Fibroblast of lung (primary cell): ENCODE data around the gene AQP2.

ENCODE experiments used
- EZH2 ChIP-seq: IDR thresholded peaks from 2 replicates; pipeline ENCODE4 v1.5.1; 2012; ENCODE audit warnings: low read length, control low read depth, mild to moderate bottlenecking; ENCODE audit errors: missing control alignments
- TF ChIP-seq, protein P1 (sequence below), 2 donors: IDR thresholded peaks in 1 of 2; conservative IDR thresholded peaks in 1 of 2; 1 replicate in 1 of 2; 2 replicates in 1 of 2; pipeline ENCODE4 v1.5.1; 2011 to 2012; ENCODE audit warnings: low read length in 2 of 2, control low read depth in 1 of 2, inconsistent platforms in 1 of 2, low read depth in 1 of 2, mild to moderate bottlenecking in 1 of 2

DNA sequence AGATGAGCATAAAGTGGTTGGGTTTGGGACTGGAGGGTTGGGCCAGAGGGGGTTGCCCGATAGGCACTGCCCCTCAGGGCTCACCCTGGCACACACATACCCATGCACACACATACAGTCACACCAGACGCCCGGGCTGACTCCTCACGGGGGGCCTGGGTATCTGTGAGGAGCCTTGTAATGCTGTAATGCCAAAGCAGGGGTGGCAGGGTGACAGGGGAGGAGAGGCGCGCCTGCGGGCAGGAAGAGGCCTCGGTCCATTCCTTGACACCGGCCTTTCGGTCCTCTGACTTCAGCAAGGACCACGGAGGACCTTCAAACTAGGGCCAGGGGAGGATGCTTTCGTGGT, 47.2 kb upstream of the AQP2 start:
- TF ChIP-seq EZH2, result no peak
- TF ChIP-seq, protein P1, sequence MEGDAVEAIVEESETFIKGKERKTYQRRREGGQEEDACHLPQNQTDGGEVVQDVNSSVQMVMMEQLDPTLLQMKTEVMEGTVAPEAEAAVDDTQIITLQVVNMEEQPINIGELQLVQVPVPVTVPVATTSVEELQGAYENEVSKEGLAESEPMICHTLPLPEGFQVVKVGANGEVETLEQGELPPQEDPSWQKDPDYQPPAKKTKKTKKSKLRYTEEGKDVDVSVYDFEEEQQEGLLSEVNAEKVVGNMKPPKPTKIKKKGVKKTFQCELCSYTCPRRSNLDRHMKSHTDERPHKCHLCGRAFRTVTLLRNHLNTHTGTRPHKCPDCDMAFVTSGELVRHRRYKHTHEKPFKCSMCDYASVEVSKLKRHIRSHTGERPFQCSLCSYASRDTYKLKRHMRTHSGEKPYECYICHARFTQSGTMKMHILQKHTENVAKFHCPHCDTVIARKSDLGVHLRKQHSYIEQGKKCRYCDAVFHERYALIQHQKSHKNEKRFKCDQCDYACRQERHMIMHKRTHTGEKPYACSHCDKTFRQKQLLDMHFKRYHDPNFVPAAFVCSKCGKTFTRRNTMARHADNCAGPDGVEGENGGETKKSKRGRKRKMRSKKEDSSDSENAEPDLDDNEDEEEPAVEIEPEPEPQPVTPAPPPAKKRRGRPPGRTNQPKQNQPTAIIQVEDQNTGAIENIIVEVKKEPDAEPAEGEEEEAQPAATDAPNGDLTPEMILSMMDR (conservative IDR thresholded peaks at IDR 0.05 in 1 of 2, IDR thresholded peaks at IDR 0.05 in 1 of 2; ENCODE audit: low read depth in 1 of 2, low read length in 2 of 2), result no peak
